Activated CD4-positive, alpha-beta T cell treated with anti-CD3 and anti-CD28 coated beads, Interleukin-2, amount 50 U/mL, for 24 hours (primary cell): Measurements from ENCODE around the gene STK26.
"Not testable (repeated sequence)": the region's sequence is repeated elsewhere in the genome, so short reads cannot be mapped to it uniquely, and the experiment has no call there.

Source experiments
- DNase-seq, 2 donors: peaks; one replicate each; pipeline ENCODE4 v3.0.0-alpha.2; 2020; ENCODE audit warnings: low read depth in 1 of 2, low spot score in 1 of 2

The STK26 gene

GRCh38 chrX:132093239-132093860, 70.2 kb downstream of the STK26 start:
- DNase-seq = no peak

GRCh38 chrX:132094164-132094563, 71.1 kb downstream of the STK26 start:
- DNase-seq = no peak

- not testable (repeated sequence) for DNase-seq
Measured at GRCh38 chrX:132098704-132099103, 75.6 kb downstream of the STK26 start.

- no peak for DNase-seq
Measured at GRCh38 chrX:132101206-132101605, 78.1 kb downstream of the STK26 start.

- DNase-seq = no peak
Measured at GRCh38 chrX:132101799-132102198, 78.7 kb downstream of the STK26 start.

- DNase-seq = no peak
Measured at GRCh38 chrX:132107291-132107690, 84.2 kb downstream of the STK26 start.

DNA sequence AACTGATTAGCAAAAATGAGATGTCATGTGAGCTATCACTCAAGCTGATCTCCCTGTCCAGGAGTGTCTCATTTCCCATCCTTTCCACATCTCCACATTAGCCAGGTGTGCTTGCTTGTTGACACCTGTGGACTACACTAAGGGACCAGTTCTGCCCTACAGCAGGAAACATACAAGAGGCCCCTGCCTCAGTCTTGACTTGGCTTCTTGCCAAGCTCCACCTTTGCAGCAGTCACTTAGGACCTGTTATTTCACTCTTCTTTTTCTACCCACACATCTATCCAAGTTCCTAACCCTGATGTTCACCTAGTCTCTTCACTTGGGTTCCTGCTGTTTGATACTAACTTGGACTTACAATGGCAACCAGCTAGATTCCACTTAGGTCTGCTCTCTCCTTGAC, 91.5 kb downstream of the STK26 start:
- DNase-seq = no peak

- DNase-seq = no peak
Measured at GRCh38 chrX:132115792-132116191, 92.7 kb downstream of the STK26 start.

- DNase-seq = no peak
Measured at GRCh38 chrX:132118358-132118757, 95.3 kb downstream of the STK26 start.

- no peak for DNase-seq
Measured at GRCh38 chrX:132119283-132119682, 96.2 kb downstream of the STK26 start.

DNA sequence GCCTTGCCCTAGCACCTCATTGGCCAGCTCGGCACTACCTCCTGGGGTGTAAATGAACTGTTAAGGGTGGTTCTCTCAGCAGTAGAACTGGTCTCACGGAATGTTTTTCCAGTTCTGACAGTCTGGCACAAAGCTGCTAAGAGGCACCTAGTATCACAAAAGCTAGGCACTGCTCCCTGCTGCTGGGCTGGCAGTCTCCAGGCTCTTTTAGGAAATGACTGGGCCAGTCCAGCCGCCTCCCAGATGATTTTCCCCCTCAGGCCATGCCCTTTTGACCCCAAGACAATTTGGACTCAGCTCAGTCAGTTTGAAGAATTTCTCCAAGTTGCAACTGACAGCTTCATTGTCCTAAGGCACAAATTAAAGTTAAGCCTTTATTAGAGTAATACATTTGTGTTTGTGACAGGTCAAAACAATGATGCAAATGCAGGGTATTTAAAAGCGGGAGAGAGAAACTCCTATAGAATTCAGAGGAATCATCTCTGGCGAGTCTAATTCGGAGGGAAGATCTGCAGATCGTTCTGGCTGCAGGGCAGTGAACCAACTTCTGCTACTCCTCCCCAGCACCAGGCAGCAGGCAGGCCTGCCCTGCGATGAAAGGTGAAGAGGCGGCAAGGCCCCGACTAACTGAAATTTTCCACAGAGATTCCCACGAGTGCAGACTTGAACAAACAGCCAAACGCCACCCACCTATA, 96.9 kb downstream of the STK26 start:
- DNase-seq = no peak

DNA sequence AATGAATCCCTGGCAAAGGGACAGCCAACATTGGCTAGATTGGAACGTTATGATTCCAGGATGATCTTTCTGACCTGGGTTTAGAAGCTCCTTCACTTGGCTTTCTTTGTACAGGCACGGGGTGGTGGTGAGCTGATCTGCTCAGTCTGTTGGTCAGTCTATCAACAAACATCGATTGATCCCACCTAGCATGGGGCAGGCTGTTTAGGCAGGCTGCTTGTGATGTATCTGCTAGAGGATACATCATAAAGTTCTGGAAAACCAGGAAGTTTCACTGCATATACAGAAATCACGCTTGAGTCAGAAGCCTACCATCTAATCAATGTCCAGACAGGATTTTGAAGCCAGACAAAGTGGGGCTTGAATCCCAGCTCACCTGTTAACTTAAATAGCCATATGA, 97.8 kb downstream of the STK26 start:
- no peak for DNase-seq
